SJSA1 (cell line): ENCODE results near the gene BRAF. TPM values are rescaled to one million over a fixed set of nuclear protein-coding genes. Genes with fewer than 3 reads are reported as not detected.
"Not testable (repeated sequence)": the region's sequence is repeated elsewhere in the genome, so short reads cannot be mapped to it uniquely, and the experiment has no call there.

Source experiments
- DNase-seq, 2 experiments: peaks; one replicate each; pipeline ENCODE4 v3.0.0-alpha.2; 2015 to 2020; ENCODE audit warnings: low spot score in 2 of 2, low read depth in 1 of 2
- H3K27ac ChIP-seq: fragments of 250-450 bp; sonication (Bioruptor Pico); 2 replicates; pipeline ENCODE4 v1.5.1; 2020; ENCODE audit warnings: mild to moderate bottlenecking, moderate library complexity
- H3K27me3 ChIP-seq: fragments of 250-450 bp; sonication (Bioruptor Pico); replicated peaks from 2 replicates; pipeline ENCODE4 v1.5.1; 2020; ENCODE audit warnings: mild to moderate bottlenecking, moderate library complexity
- H3K36me3 ChIP-seq: fragments of 250-450 bp; sonication (Bioruptor Pico); 2 replicates; pipeline ENCODE4 v1.5.1; 2020; ENCODE audit warnings: mild to moderate bottlenecking
- H3K4me1 ChIP-seq: fragments of 250-450 bp; sonication (Bioruptor Pico); replicated peaks from 2 replicates; pipeline ENCODE4 v1.6.1; 2021; ENCODE audit warnings: mild to moderate bottlenecking
- H3K4me3 ChIP-seq: fragments of 250-450 bp; sonication (Bioruptor Pico); 2 replicates; pipeline ENCODE4 v1.5.1; 2020; ENCODE audit warnings: mild to moderate bottlenecking
- H3K9me3 ChIP-seq: fragments of 250-450 bp; sonication (Bioruptor Pico); replicated peaks from 2 replicates; pipeline ENCODE4 v1.5.1; 2020; ENCODE audit warnings: mild to moderate bottlenecking
- total RNA-seq: library from RNA; depleted of rRNA; stranded (reverse); fragments of >200 nt; shearing (Covaris generic); gene quantifications from 2 replicates; pipeline ENCODE4 v1.2.3, GENCODE V29; 2014

BRAF gene
- total RNA-seq, 1 experiment from 2014 or later, result 10.5 TPM

DNA sequence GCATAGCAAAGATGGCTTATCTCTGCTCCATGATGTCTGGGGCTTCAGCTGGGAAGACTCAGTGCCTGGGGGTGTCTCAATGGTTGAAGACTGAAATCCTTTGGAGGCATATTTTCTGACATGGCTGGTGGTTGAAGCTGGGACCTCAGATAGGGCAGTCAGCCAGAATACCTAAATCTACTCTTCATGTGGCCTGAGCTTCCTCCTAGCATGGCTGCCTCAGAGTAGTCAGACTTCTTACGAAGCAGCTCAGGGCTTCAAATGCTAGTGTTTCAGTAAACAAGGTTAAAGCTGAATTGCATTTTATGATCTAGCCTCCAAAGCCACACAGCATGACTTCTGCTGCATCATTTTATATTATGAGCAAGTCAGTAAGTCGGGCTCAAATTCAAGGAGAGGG is 2.6 kb upstream of the BRAF start:
- Histone ChIP-seq H3K4me3 (no peak overlapping the region), H3K27ac (no peak overlapping the region), H3K9me3 (no peaks in the 10 kb centered on the region), H3K27me3 (no peaks in the 10 kb centered on the region; the same call in 1 of the 2 replicates), H3K36me3 (peaks cover 5% of the 10 kb centered on the region), H3K4me1 (no peaks in the 10 kb centered on the region)
- DNase-seq, result no peak

DNA sequence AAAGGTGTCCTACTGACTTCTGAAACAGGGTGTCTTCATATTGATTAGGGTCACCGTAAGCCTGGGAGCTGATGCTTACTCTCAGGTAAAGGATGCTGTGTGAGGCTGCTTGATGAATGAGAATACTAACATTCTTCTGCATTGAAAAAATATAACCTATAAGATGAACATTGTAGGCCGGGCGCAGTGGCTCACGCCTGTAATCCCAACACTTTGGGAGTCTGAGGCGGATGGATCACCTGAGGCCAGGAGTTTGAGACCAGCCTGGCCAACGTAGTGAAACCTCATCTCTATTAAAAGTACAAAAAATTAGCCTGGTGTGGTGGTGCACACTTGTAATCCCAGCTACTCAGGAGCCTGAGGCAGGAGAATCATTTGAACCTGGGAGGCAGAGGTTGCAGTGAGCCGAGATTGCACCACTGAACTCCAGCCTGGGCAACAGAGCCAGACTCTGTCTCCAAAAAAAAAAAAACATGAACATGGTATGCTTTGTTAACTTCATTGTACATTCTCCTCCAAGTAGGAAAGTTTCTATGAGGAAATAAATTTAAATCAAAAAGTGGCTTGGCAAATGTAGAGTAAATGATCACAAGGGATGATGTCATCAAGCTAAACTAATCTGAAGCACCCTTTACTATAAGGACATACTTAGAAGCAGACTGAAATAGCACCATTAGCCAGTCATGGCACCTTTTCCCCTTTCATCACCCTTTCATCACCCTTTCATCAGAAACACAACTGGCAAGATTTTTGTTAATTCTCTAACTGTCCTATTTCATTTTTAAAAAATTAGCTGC is 1.5 kb upstream of the BRAF start:
- DNase-seq, result no peak
- Histone ChIP-seq H3K4me3 (no peak overlapping the region), H3K27me3 (no peaks in the 10 kb centered on the region; the same call in 1 of the 2 replicates), H3K36me3 (peaks cover 5% of the 10 kb centered on the region), H3K27ac (no peak overlapping the region), H3K4me1 (no peaks in the 10 kb centered on the region), H3K9me3 (no peaks in the 10 kb centered on the region)

DNA sequence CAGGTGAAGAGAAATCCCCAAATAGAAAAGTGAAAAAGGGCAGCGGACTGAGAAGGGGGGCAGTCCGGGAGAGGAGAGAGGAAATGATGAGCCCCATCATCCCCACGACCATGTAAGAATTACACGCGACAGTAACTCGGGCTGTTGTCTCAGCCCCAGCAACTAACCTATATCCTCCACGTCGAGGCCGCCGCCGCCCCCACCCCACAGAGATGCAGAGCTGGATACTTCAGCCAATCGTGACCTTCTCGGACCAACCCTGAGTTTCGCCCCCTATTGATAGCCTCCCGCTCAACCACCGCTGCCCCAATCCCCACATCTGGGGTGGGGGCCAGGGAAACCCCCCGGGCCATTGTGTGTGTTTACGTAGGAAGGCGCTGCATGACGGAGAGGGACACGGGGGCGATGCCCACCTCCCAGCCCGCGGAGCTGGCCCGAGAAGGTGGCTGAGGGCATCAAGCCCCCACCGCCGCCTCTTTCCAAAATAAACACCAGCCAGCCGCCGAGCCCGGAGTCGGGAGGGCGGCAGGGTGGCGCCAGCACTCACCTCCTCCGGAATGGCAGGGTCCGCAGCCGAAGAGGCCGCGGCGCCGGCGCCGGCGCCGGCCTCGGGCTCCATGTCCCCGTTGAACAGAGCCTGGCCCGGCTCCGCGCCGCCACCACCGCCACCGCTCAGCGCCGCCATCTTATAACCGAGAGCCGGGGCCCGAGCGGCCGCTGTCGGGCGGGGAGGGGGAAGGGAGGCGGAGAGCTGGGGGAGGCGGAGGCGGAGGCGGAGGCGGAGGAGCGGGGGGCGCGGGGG is 509 bp downstream of the BRAF start:
- DNase-seq, result peak; percentile 74 to 81
- peaks cover 5% of the 10 kb centered on the region for H3K36me3 ChIP-seq
- no peaks in the 10 kb centered on the region for H3K9me3 ChIP-seq
- peak overlapping the region; percentile 97 for H3K27ac ChIP-seq
- H3K27me3 ChIP-seq, result no peaks in the 10 kb centered on the region
- H3K4me1 ChIP-seq, result no peaks in the 10 kb centered on the region
- H3K4me3 ChIP-seq, result peak overlapping the region; percentile 99

DNA sequence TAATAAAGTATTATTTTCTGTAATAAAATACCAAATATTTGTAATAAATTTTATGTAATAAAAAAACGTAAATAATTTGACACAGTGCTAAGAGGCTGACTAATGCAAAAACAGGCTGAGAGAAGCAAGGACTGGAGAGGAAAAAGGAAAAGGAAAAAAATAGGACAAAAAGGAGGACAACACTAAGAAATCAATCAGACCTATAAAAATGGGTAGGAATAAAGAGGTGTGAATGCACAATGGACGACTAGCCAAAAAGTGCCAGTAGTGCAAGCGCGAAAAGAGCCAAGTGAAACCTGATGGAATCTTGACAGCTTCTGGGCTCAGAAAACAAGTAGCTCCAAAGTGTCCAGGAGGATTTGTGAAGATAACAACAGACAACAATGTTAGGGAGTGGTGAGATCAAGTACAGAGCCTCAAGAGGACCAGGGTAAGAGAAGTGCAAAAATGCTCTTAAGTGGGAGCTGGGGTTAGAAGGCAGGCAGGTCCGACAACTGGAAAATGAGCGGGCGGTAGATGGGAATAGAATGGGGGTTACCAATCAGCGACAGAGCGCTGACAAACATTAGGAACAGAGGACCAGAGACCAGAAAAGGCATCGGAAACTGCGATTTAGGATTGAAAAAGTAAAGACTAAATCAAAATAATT is 1.2 kb downstream of the BRAF start:
- Histone ChIP-seq H3K27ac (peak overlapping the region; percentile 97; the same call in 1 of the 2 replicates), H3K4me3 (peak overlapping the region; percentile 99)
- no peak for DNase-seq

DNA sequence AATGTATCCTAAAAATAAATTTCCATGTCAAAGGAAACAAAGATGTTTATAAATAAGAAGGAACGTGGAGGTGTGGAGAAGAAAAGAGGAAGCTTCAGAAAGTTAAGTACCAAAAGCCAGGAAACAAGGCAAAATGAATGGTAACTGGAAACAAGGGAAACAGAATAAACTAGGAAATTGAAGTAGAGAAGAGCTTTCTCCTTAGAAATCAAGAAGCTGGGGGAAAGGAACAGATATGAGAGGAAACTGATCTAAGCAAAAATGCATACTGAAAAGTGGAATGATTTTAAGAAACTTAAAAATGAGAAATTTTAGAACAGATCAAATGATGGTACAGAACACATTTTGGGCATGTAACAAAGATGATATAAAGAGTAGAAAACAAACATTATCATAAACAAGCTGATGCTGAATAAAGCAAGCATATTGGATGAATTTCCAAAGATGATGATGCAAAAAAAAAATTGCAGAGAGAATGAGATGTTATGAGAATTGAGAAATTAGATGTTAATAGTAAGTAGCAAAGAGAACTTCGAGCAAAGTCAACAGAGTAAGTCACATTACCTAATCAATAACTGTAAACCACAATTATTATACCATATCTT is 1.9 kb downstream of the BRAF start:
- H3K4me1 ChIP-seq, result no peaks in the 10 kb centered on the region
- H3K4me3 ChIP-seq, result no peak overlapping the region
- no peak for DNase-seq
- peaks cover 5% of the 10 kb centered on the region for H3K36me3 ChIP-seq
- H3K27ac ChIP-seq, result no peak overlapping the region
- no peaks in the 10 kb centered on the region for H3K27me3 ChIP-seq
- no peaks in the 10 kb centered on the region for H3K9me3 ChIP-seq

More for the DNA sequence above, 1.2 kb downstream of the BRAF start:
- no peaks in the 10 kb centered on the region for H3K27me3 ChIP-seq
- H3K9me3 ChIP-seq, result no peaks in the 10 kb centered on the region
- H3K36me3 ChIP-seq, result peaks cover 5% of the 10 kb centered on the region
- no peaks in the 10 kb centered on the region for H3K4me1 ChIP-seq

DNA sequence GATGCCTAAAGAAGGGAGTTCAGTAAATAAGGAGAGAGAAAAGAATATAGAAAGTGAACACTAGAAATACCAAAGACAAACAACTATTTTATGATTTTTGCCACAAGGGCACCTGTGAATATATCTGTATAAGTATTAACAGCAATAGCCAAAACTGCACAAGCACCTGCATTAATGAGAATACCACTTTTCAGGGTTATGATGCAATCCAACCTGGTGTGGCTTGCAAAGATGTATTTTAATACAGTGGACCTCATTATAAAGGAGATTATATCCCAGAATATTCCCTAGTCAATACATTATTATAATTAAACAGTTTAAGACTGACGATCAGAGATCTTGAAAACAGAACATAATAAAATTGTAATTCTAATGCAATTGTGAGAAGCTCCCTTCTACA is 4.0 kb downstream of the BRAF start:
- no peaks in the 10 kb centered on the region for H3K27me3 ChIP-seq
- no peaks in the 10 kb centered on the region for H3K9me3 ChIP-seq
- peaks cover 5% of the 10 kb centered on the region for H3K36me3 ChIP-seq
- DNase-seq, result no peak
- H3K4me1 ChIP-seq, result no peaks in the 10 kb centered on the region
- H3K4me3 ChIP-seq, result no peak overlapping the region
- no peak overlapping the region for H3K27ac ChIP-seq

DNA sequence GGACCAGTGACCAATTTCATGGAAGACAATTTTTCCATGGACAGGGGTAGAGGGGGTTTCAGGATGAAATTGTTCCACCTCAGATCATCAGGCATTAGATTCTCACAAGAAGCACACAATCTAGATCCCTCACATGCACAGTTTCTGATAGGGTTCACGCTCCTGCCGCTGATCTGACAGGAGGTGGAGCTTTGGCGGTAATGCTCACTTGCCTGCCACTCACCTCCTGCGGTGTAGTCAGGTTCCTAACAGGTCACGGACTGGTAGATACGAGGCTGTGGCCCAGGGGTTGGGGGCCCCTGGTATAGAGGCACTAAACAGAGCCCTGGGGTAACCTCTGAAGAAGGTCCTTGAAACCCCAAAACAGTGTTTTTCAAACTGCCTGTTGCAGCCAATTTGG is 6.5 kb downstream of the BRAF start:
- H3K36me3 ChIP-seq, result no peaks in the 10 kb centered on the region
- no peaks in the 10 kb centered on the region for H3K9me3 ChIP-seq
- H3K27ac ChIP-seq, result no peak overlapping the region
- no peak overlapping the region for H3K4me3 ChIP-seq
- H3K4me1 ChIP-seq, result no peaks in the 10 kb centered on the region
- no peaks in the 10 kb centered on the region for H3K27me3 ChIP-seq
- no peak for DNase-seq

DNA sequence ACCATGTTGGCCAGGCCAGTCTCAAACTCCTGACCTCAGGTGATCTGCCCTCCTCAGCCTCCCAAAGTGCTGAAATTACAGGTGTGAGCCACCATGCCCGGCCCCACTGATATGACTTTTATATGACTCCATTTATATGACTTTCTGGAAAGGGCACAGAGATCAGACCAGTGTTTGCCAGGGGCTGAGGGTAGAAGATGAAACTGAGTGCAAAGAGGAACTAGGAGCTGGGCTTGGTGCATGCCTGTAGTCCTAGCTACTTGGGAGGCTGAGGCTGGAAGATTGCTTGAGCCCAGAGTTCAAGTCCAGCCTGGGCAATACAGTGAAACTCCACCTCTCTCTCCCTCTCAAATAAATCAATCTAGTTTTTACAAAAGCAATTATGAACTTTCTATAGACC is 7.5 kb downstream of the BRAF start:
- Histone ChIP-seq H3K4me3 (no peak overlapping the region), H3K36me3 (no peaks in the 10 kb centered on the region), H3K9me3 (no peaks in the 10 kb centered on the region), H3K27ac (no peak overlapping the region), H3K4me1 (no peaks in the 10 kb centered on the region), H3K27me3 (no peaks in the 10 kb centered on the region)
- DNase-seq, result no peak

DNA sequence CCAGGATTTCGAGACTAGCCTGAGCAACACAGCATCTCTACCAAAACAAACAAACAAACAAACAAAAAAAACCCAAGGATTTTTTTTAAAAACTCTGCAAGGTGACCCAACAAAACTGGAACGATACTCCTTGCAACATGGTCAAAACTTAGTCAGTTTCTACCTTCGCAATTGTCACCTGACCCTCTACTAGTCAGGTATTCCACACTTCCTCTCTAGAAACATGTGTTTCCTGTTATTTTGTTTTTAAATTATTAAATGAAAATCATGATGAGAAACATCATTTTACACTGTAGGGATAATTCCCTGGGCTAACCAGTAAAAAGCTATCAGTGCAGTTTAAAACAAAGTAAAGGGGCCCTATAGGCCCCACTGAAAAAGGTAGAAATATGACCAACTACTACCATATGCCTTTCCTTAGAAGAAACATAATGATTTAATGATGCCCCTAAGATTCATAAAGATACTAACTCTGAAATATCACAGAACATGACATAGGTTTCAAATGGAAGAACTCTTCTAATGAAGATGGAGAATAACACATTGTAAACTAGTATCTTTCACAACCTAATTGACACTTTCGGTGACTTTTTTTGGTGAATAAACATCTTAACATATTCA is 8.7 kb downstream of the BRAF start:
- no peak overlapping the region for H3K4me3 ChIP-seq
- no peak overlapping the region for H3K27ac ChIP-seq
- H3K9me3 ChIP-seq, result no peaks in the 10 kb centered on the region
- no peaks in the 10 kb centered on the region for H3K27me3 ChIP-seq
- no peaks in the 10 kb centered on the region for H3K4me1 ChIP-seq
- H3K36me3 ChIP-seq, result no peaks in the 10 kb centered on the region
- DNase-seq, result no peak

DNA sequence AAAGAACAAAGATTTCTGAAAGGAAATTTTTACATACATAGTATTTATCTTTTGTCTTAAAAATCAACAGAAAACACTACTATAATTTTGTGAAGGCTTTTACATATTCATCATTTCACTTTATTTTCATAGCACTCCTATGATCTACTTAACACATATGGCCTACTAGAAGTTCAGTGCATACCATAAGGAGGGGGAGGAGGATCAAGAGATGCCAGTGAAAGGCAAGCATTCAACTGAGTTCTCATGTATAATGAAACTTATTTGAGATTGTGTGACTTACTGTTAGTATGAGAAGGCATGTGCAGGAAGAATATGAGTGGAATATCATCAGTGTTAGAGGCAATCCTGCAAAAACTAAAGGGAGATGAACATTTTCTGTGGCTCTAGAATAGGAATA is 10.6 kb downstream of the BRAF start:
- no peaks in the 10 kb centered on the region for H3K36me3 ChIP-seq
- no peaks in the 10 kb centered on the region for H3K27me3 ChIP-seq
- H3K4me1 ChIP-seq, result no peaks in the 10 kb centered on the region
- H3K4me3 ChIP-seq, result no peak overlapping the region
- no peak for DNase-seq
- no peaks in the 10 kb centered on the region for H3K9me3 ChIP-seq
- no peak overlapping the region for H3K27ac ChIP-seq

DNA sequence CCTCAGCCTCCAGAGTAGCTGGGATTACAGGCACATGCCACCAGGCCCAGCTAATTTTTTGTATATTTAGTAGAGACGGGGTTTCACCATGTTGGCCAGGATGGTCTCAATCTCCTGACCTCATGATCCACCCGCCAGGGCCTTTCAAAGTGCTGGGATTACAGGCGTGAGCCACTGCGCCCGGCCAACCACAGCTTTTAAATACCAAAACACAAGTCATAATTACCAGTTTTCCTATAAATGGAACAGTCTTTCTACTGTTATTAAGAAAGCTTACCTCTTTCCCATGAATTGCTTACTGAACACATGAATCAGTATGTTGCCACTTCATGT is 11.2 kb downstream of the BRAF start:
- not testable (repeated sequence) for H3K36me3 ChIP-seq, H3K4me1 ChIP-seq, H3K27ac ChIP-seq, H3K27me3 ChIP-seq, H3K4me3 ChIP-seq, DNase-seq, H3K9me3 ChIP-seq

DNA sequence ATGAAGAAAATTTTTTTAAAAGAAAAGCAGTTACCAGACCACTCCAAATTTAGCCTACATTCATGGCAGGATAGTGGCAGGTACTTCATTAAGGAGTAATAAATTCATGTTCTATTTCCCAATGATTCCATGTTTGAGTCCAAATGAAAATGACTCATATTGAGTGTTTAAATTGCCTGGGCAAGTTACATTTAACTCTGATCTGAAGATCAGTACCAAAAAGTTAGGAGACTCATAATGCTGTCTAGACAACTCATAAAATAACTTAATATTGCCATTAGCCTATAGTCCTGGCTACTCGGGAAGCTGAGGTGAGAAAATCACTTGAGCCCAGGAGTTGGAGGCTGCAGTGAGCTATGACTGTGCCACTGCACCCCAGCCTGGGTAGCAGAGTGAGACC is 13.0 kb downstream of the BRAF start:
- no peak for DNase-seq
- Histone ChIP-seq H3K4me1 (no peaks in the 10 kb centered on the region; the same call in 1 of the 2 replicates), H3K36me3 (no peaks in the 10 kb centered on the region), H3K9me3 (no peaks in the 10 kb centered on the region), H3K4me3 (no peak overlapping the region), H3K27me3 (no peaks in the 10 kb centered on the region), H3K27ac (no peak overlapping the region)

DNA sequence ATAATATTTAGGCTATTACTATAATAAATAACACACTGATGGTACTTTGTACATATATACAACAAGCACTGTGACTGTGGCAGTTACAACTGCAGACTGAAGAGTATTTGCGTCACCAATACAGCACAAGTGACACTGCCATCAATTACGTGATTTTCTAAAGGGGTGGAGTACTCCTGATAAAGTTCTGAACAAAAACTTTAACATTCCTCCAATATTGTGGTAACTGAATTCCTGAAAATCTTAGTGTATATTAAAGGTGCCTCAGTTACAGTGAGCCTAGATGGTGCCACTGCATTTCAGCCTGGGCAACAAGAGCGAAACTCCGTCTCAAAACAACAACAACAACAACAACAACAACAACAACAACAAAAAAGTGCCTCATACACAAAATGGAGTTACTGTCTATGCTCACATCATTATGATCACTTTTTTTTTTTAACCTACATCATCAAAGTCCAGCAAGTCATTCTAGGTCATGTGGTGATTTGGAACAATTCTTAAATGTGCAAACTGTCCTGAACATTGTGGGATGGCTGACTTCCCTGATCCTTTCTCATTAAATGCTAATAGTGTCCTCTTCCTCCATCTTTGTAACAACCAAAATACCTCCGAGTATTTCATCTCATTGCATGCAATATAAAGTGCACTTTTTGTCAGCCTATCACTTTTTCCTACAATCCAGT is 15.1 kb downstream of the BRAF start:
- H3K4me1 ChIP-seq, result no peaks in the 10 kb centered on the region; the same call in 1 of the 2 replicates
- no peaks in the 10 kb centered on the region for H3K27me3 ChIP-seq
- no peaks in the 10 kb centered on the region for H3K36me3 ChIP-seq
- H3K27ac ChIP-seq, result no peak overlapping the region
- no peaks in the 10 kb centered on the region for H3K9me3 ChIP-seq
- no peak for DNase-seq
- no peak overlapping the region for H3K4me3 ChIP-seq
